Ecto neural progenitor cell (in vitro differentiated cells): ENCODE results near the gene GPC3.

Experiments
- DNase-seq: peaks from one replicate; pipeline ENCODE4 v3.0.0-alpha.2; 2018; ENCODE audit warnings: low spot score

Gene GPC3

GRCh38 chrX:133497356-133497755 lies 488.0 kb downstream of the GPC3 start:
- no peak for DNase-seq

- DNase-seq, result no peak
These were observed 489.7 kb downstream of the GPC3 start for GRCh38 chrX:133495464-133496391.

GRCh38 chrX:133493366-133493765 lies 492.0 kb downstream of the GPC3 start:
- DNase-seq, result no peak

GRCh38 chrX:133490955-133491354 lies 494.4 kb downstream of the GPC3 start:
- no peak for DNase-seq
